Lung (tissue), 12 donors: Measurements from ENCODE around the gene PNMA3. TPM values are rescaled to one million over a fixed set of nuclear protein-coding genes. Genes with fewer than 3 reads are reported as not detected.

Source experiments
- ATAC-seq: fragments of 200-7000 bp; cut with Tn5 transposase; one replicate; pipeline ENCODE4 v1.9.1; 2020; ENCODE audit warnings: moderate number of reproducible peaks; ENCODE audit not compliant: insufficient read depth, low FRiP score
- DNase-seq, 3 donors: peaks; one replicate each; pipeline ENCODE4 v3.0.0-alpha.2; 2013 to 2017
- H3K27ac ChIP-seq, 2 donors: one replicate each; pipeline ENCODE4 v1.5.1; 2013; ENCODE audit warnings: mild to moderate bottlenecking in 2 of 2, moderate library complexity in 2 of 2, control low read depth in 1 of 2, inconsistent platforms in 1 of 2, low read depth in 1 of 2, low read length in 1 of 2
- H3K27me3 ChIP-seq, 3 donors: one replicate each; pipeline ENCODE4 v1.5.1; 2013; ENCODE audit warnings: low read length in 2 of 3; ENCODE audit not compliant: control insufficient read depth in 3 of 3, insufficient read depth in 3 of 3
- H3K36me3 ChIP-seq, 4 donors: one replicate each; pipeline ENCODE4 v1.5.1; 2013; ENCODE audit warnings: low read length in 4 of 4, mild to moderate bottlenecking in 1 of 4, moderate library complexity in 1 of 4; ENCODE audit not compliant: control insufficient read depth in 4 of 4, insufficient read depth in 4 of 4
- H3K4me1 ChIP-seq, 5 donors: one replicate each; pipeline ENCODE4 v1.5.1; 2013; ENCODE audit warnings: low read length in 5 of 5, mild to moderate bottlenecking in 2 of 5, moderate library complexity in 1 of 5; ENCODE audit not compliant: control insufficient read depth in 5 of 5, insufficient read depth in 5 of 5
- H3K4me3 ChIP-seq: one replicate; pipeline ENCODE4 v1.5.1; 2013; ENCODE audit warnings: mild to moderate bottlenecking, control low read depth, moderate library complexity
- H3K9ac ChIP-seq, 2 donors: one replicate each; pipeline ENCODE4 v1.5.1; 2013; ENCODE audit warnings: low read length in 2 of 2, control low read depth in 1 of 2; ENCODE audit not compliant: insufficient read depth in 1 of 2
- H3K9me3 ChIP-seq, 4 donors: one replicate each; pipeline ENCODE4 v1.5.1; 2013; ENCODE audit warnings: low read length in 3 of 4, mild to moderate bottlenecking in 1 of 4, moderate library complexity in 1 of 4; ENCODE audit not compliant: control insufficient read depth in 4 of 4, insufficient read depth in 3 of 4
- WGBS, 2 donors: extraction: QIAGEN DNeasy Blood & Tissue Kit; methylation state at CpG; one replicate each; pipeline ENCODE4 v1.1.7; 2013; 5-methylcytosine and 5-hydroxymethylcytosine counted together
- polyA plus RNA-seq, 2 donors: library from polyadenylated mRNA; stranded (reverse); fragments of 200-250 nt; gene quantifications; one replicate each; pipeline ENCODE4 v1.2.1, GENCODE V29; 2013
- total RNA-seq, 2 donors: library from RNA; depleted of rRNA in 1 of 2; stranded (reverse); fragments of >200 nt in 1 of 2; gene quantifications; one replicate each; pipeline ENCODE4 v1.2.1, GENCODE V29; 2014 to 2021
- TF ChIP-seq, protein P1 (sequence below): IDR thresholded peaks from 2 replicates; pipeline ENCODE4 v1.5.1; 2012; ENCODE audit warnings: mild to moderate bottlenecking; ENCODE audit errors: control extremely low read depth, extremely low read depth
- donor health status: control.
- donor health status: control.
- donor health status: Bipolar disorder and iron deficiency.
- donor health status: healthy.
- donor health status: DM: yes; HTN: yes; CAD: no.

The PNMA3 gene
- total and polyA plus RNA-seq, 4 donors = 0.09 to 0.28 (median 0.28) TPM

DNA sequence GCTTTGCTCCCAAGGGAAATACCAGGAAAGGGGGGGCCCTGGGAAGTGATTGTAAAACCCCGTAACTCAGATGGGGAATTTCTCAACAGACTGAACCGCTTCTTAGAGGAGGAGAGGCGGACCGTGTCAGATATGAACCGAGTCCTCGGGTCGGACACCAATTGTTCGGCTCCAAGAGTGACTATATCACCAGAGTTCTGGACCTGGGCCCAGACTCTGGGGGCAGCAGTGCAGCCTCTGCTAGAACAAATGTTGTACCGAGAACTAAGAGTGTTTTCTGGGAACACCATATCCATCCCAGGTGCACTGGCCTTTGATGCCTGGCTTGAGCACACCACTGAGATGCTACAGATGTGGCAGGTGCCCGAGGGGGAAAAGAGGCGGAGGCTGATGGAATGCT is 1.0 kb downstream of the PNMA3 start:
- Histone ChIP-seq H3K27ac (no peak overlapping the region), H3K9me3 (peaks cover 0 to 9% (median 0%) of the 10 kb centered on the region in 4 donors), H3K36me3 (no peaks in the 10 kb centered on the region), H3K9ac (no peak overlapping the region), H3K4me1 (peaks cover 0 to 2% (median 0%) of the 10 kb centered on the region in 5 donors), H3K4me3 (no peak overlapping the region), H3K27me3 (peaks cover 0 to 9% (median 3%) of the 10 kb centered on the region in 3 donors)
- no peak for ATAC-seq
- WGBS, 2 donors = 71 to 77% methylated on average over 9 to 11 of the region's 11 CpGs
- peak in 1 of 3 donors; percentile 3 for DNase-seq
- TF ChIP-seq, protein P1, sequence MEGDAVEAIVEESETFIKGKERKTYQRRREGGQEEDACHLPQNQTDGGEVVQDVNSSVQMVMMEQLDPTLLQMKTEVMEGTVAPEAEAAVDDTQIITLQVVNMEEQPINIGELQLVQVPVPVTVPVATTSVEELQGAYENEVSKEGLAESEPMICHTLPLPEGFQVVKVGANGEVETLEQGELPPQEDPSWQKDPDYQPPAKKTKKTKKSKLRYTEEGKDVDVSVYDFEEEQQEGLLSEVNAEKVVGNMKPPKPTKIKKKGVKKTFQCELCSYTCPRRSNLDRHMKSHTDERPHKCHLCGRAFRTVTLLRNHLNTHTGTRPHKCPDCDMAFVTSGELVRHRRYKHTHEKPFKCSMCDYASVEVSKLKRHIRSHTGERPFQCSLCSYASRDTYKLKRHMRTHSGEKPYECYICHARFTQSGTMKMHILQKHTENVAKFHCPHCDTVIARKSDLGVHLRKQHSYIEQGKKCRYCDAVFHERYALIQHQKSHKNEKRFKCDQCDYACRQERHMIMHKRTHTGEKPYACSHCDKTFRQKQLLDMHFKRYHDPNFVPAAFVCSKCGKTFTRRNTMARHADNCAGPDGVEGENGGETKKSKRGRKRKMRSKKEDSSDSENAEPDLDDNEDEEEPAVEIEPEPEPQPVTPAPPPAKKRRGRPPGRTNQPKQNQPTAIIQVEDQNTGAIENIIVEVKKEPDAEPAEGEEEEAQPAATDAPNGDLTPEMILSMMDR = no peak

DNA sequence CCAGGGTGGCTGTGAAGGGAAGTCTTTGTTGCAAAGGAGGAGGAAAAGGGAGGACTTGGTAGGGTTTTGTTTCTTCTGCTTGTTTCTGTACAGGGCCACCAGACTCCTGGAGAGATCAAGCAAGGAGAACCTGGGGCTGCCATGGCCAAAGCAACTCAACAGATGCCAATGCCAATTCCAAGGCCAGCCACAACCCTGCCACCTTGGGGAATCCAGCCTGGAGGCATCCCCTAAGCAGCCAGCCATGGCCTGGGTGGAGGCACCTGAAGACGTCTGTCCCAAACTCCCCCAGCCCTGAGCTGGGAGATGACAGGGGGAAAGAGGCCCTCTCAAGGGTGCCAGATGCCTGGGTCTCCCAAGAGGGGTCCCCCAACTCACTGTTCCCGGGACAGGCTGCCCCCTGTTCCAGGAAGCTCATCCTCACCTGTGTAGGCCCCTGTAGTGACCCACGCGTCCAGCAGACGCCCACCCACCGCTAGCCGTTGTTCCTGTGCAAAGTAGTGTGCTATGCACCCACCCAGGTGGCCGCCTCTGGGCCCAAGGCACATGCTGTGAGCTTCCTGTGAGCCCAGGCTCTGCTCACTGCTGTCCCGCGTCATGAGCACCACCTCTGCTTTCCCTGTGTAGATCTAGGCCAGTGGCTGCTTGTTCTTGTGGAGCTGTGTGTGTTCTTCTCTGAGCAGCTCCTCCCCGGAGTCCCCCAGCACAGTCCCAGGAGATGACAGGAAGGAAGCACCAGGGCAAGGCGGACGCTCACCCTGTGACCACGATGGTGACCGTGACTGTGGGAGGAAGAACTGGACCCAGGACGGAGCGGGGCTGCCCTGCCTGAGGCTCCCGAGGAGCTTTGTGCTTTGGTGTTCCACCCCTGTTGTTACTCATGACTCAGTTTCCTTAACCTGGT is 3.2 kb downstream of the PNMA3 start:
- Histone ChIP-seq H3K9ac (no peak overlapping the region), H3K27ac (no peak overlapping the region), H3K4me1 (peaks cover 0 to 2% (median 0%) of the 10 kb centered on the region in 5 donors), H3K9me3 (peaks cover 0 to 9% (median 0%) of the 10 kb centered on the region in 4 donors), H3K4me3 (no peak overlapping the region), H3K27me3 (peaks cover 0 to 9% (median 3%) of the 10 kb centered on the region in 3 donors), H3K36me3 (no peaks in the 10 kb centered on the region)
- TF ChIP-seq, protein P1 = no peak
- WGBS, 2 donors = 78 to 83% methylated on average over 15 to 18 of the region's 18 CpGs
- no peak for DNase-seq
- ATAC-seq = no peak

GRCh38 chrX:153060095-153060445 is 3.8 kb downstream of the PNMA3 start:
- Histone ChIP-seq H3K9me3 (peaks cover 0 to 9% (median 0%) of the 10 kb centered on the region in 4 donors), H3K9ac (no peak overlapping the region), H3K27me3 (peaks cover 0 to 9% (median 3%) of the 10 kb centered on the region in 3 donors), H3K27ac (no peak overlapping the region), H3K4me3 (no peak overlapping the region), H3K36me3 (no peaks in the 10 kb centered on the region), H3K4me1 (peaks cover 0 to 2% (median 0%) of the 10 kb centered on the region in 5 donors)
- no peak for DNase-seq
- ATAC-seq = no peak
- WGBS, 2 donors = 78 to 80% methylated on average over 1 to 8 of the region's 8 CpGs
- TF ChIP-seq, protein P1 = no peak
